GM12872 (cell line): ENCODE results near the gene PPAN.

ENCODE experiments used
- CTCF ChIP-seq: IDR thresholded peaks from 3 replicates; pipeline ENCODE4 v1.5.1; 2011; ENCODE audit warnings: low read depth, mild to moderate bottlenecking, low read length, moderate library complexity; ENCODE audit not compliant: insufficient read depth

Gene PPAN

GRCh38 chr19:10106100-10106936 lies at the start of gene PPAN:
PPAN (plus strand) TSS chr19:10106362; CDS start chr19:10106395, 33 bp downstream.
- no peak for TF ChIP-seq CTCF

GRCh38 chr19:10061717-10062310 lies 44.3 kb upstream of the PPAN start:
- no peak for TF ChIP-seq CTCF

- TF ChIP-seq CTCF = no peak
Observed at GRCh38 chr19:10068205-10068604, 38.0 kb upstream of the PPAN start.

GRCh38 chr19:10069046-10069445 lies 37.1 kb upstream of the PPAN start:
- TF ChIP-seq CTCF = no peak

- no peak for TF ChIP-seq CTCF
Observed at GRCh38 chr19:10070730-10071446, 35.3 kb upstream of the PPAN start.

GRCh38 chr19:10074153-10074552 lies 32.0 kb upstream of the PPAN start:
- peak; percentile 64 for TF ChIP-seq CTCF

- TF ChIP-seq CTCF = no peak
Observed at GRCh38 chr19:10076535-10076934, 29.6 kb upstream of the PPAN start.
